Loucy (cell line): ENCODE data around the gene MTMR1.

Source experiments
- H2AFZ ChIP-seq: fragments of 200-600 bp; sonication (generic); 2 replicates; pipeline ENCODE4 v1.6.0; 2016; ENCODE audit warnings: antibody characterized with exemption, mild to moderate bottlenecking, low read length, moderate library complexity
- H3F3A ChIP-seq: fragments of 200-600 bp; 2 replicates; pipeline ENCODE4 v1.6.0; 2016; ENCODE audit warnings: antibody characterized with exemption, low read depth, mild to moderate bottlenecking
- H3K27me3 ChIP-seq: fragments of 200-600 bp; sonication (generic); 2 replicates; pipeline ENCODE4 v1.6.1; 2014; ENCODE audit warnings: low read length, mild to moderate bottlenecking; ENCODE audit not compliant: insufficient read depth, poor library complexity, severe bottlenecking
- H3K36me3 ChIP-seq: fragments of 200-600 bp; sonication (generic); 2 replicates; pipeline ENCODE4 v1.6.1; 2016; ENCODE audit warnings: low read length; ENCODE audit not compliant: insufficient read depth
- H3K4me1 ChIP-seq: fragments of 200-600 bp; sonication (generic); 2 replicates; pipeline ENCODE4 v1.5.1; 2014; ENCODE audit warnings: low read length, mild to moderate bottlenecking; ENCODE audit not compliant: insufficient read depth, poor library complexity, severe bottlenecking
- H3K4me2 ChIP-seq: fragments of 200-600 bp; sonication (generic); 2 replicates; pipeline ENCODE4 v1.6.0; 2014; ENCODE audit warnings: antibody characterized with exemption, low read length, low read depth, mild to moderate bottlenecking; ENCODE audit not compliant: poor library complexity, severe bottlenecking
- H3K4me3 ChIP-seq: fragments of 200-600 bp; sonication (generic); 2 replicates; pipeline ENCODE4 v1.5.1; 2014; ENCODE audit warnings: low read length, mild to moderate bottlenecking, mixed read lengths; ENCODE audit not compliant: poor library complexity, severe bottlenecking
- H3K79me2 ChIP-seq: fragments of 200-600 bp; sonication (generic); 2 replicates; pipeline ENCODE4 v1.6.1; 2014; ENCODE audit warnings: low read length; ENCODE audit not compliant: insufficient read depth
- H3K9ac ChIP-seq: fragments of 200-600 bp; sonication (generic); 2 replicates; pipeline ENCODE4 v1.6.0; 2014; ENCODE audit warnings: mild to moderate bottlenecking, low read depth, low read length, moderate library complexity; ENCODE audit not compliant: poor library complexity, severe bottlenecking
- H3K9me2 ChIP-seq: fragments of 200-600 bp; sonication (generic); replicated peaks from 2 replicates; pipeline ENCODE4 v1.6.1; 2016; ENCODE audit warnings: low read depth, low read length, mixed read lengths
- H3K9me3 ChIP-seq: fragments of 200-600 bp; sonication (generic); 2 replicates; pipeline ENCODE4 v1.6.1; 2014; ENCODE audit warnings: mild to moderate bottlenecking, antibody characterized with exemption, low read length, low read depth; ENCODE audit not compliant: insufficient read depth
- H4K20me1 ChIP-seq: fragments of 200-600 bp; sonication (generic); 2 replicates; pipeline ENCODE4 v1.6.0; 2014; ENCODE audit warnings: antibody characterized with exemption, low read length, mild to moderate bottlenecking; ENCODE audit not compliant: insufficient read depth, poor library complexity, severe bottlenecking
- EZH2phosphoT487 ChIP-seq: fragments of 200-600 bp; IDR thresholded peaks from 2 replicates; pipeline ENCODE4 v1.6.1; 2018; ENCODE audit warnings: antibody characterized with exemption, mild to moderate bottlenecking, moderate library complexity, borderline replicate concordance
- TF ChIP-seq, protein P1 (sequence below): fragments of 200-600 bp; sonication (generic); conservative IDR thresholded peaks from 2 replicates; pipeline ENCODE4 v1.5.1; 2014; ENCODE audit warnings: mild to moderate bottlenecking, antibody characterized with exemption, low read length

MTMR1 gene

DNA sequence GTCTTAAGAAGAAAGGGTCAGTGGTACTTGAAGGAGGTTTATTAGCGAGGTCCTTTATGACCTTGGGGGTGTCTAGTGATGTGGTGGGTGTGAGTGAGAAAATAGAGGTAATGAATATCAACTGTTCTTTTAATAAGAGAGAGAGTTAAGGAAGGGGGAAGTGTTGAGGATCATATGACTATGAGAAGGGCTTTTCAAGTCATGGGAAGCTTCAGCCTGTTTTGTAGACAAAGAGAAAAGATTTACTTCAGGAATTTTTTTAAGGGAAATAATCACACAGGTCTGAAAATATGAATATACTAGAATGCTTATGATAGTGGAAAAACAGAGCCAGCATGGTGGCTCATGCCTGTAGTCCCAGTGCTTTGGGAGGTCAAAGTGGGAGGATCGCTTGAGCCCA is 41.3 kb upstream of the MTMR1 start:
- no peaks in the 10 kb centered on the region for H3K4me1 ChIP-seq
- no peak for TF ChIP-seq EZH2phosphoT487
- TF ChIP-seq, protein P1, sequence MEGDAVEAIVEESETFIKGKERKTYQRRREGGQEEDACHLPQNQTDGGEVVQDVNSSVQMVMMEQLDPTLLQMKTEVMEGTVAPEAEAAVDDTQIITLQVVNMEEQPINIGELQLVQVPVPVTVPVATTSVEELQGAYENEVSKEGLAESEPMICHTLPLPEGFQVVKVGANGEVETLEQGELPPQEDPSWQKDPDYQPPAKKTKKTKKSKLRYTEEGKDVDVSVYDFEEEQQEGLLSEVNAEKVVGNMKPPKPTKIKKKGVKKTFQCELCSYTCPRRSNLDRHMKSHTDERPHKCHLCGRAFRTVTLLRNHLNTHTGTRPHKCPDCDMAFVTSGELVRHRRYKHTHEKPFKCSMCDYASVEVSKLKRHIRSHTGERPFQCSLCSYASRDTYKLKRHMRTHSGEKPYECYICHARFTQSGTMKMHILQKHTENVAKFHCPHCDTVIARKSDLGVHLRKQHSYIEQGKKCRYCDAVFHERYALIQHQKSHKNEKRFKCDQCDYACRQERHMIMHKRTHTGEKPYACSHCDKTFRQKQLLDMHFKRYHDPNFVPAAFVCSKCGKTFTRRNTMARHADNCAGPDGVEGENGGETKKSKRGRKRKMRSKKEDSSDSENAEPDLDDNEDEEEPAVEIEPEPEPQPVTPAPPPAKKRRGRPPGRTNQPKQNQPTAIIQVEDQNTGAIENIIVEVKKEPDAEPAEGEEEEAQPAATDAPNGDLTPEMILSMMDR = no peak
- no peaks in the 10 kb centered on the region for H3K9me2 ChIP-seq
- H3K4me3 ChIP-seq = no peak overlapping the region
- no peaks in the 10 kb centered on the region for H3K79me2 ChIP-seq
- no peaks in the 10 kb centered on the region for H3F3A ChIP-seq
- H2AFZ ChIP-seq = no peak overlapping the region
- H3K4me2 ChIP-seq = no peak overlapping the region
- H3K36me3 ChIP-seq = no peaks in the 10 kb centered on the region
- no peak overlapping the region for H3K9ac ChIP-seq
- no peaks in the 10 kb centered on the region for H3K27me3 ChIP-seq
- H4K20me1 ChIP-seq = no peaks in the 10 kb centered on the region
- no peaks in the 10 kb centered on the region for H3K9me3 ChIP-seq

DNA sequence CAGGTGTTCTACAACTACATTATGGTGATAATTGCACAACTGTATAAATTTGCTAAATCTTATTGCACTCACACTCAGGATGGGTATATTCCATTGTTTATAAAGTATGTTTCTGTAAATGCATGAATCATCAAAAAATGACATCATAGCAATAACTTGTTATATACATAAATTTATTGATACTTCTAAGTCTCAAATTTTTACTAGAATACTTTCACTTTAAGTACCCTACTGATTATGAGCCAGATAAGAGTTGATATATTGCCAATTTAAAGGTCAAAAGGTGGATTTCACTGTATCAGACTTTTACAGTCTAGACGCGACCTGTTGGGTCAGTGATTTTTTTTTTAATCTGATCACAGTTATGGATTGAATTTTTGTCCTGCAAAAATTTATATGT is 37.4 kb upstream of the MTMR1 start:
- H3K27me3 ChIP-seq = no peaks in the 10 kb centered on the region
- no peak overlapping the region for H2AFZ ChIP-seq
- H3F3A ChIP-seq = no peaks in the 10 kb centered on the region
- H3K9ac ChIP-seq = no peak overlapping the region
- no peaks in the 10 kb centered on the region for H3K4me1 ChIP-seq
- no peaks in the 10 kb centered on the region for H3K79me2 ChIP-seq
- H4K20me1 ChIP-seq = no peaks in the 10 kb centered on the region
- TF ChIP-seq, protein P1 = no peak
- TF ChIP-seq EZH2phosphoT487 = no peak
- H3K36me3 ChIP-seq = peaks cover 8% of the 10 kb centered on the region; the same call in 1 of the 2 replicates
- H3K9me3 ChIP-seq = no peaks in the 10 kb centered on the region
- no peak overlapping the region for H3K4me3 ChIP-seq
- H3K4me2 ChIP-seq = no peak overlapping the region
- H3K9me2 ChIP-seq = no peaks in the 10 kb centered on the region

DNA sequence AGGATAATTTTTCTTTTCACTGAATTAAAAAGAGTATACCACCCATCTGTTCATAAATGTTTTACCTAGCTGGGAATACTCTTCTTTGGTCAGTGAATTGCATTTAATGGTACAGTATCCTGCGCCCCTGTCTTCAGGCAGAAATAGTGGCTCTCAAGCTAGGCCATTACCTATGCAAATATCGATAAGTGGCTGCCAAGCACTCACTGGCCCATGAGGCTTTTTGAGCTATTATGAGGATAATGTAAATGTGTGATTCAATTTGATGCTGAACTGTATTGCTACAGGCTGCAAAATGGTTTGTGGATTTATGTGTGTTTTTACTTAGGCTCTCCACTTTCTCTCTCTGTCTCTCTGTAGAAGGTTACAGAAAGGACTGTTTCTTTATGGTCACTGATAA is 30.1 kb upstream of the MTMR1 start:
- Histone ChIP-seq H2AFZ (no peak overlapping the region), H3K4me2 (no peak overlapping the region), H3K4me3 (no peak overlapping the region), H4K20me1 (no peaks in the 10 kb centered on the region), H3K9me3 (no peaks in the 10 kb centered on the region), H3K4me1 (no peaks in the 10 kb centered on the region), H3K27me3 (no peaks in the 10 kb centered on the region), H3K36me3 (peaks cover 11% of the 10 kb centered on the region; the same call in 1 of the 2 replicates), H3F3A (no peaks in the 10 kb centered on the region), H3K9me2 (no peaks in the 10 kb centered on the region), H3K79me2 (no peaks in the 10 kb centered on the region), H3K9ac (no peak overlapping the region)
- TF ChIP-seq, protein P1 = no peak
- no peak for TF ChIP-seq EZH2phosphoT487
